HG03159 (cell line): ENCODE measurements around the gene OAF.

Source experiments
- ATAC-seq: cut with Tn5 transposase; IDR thresholded peaks from one replicate; pipeline ENCODE4 v1.9.1; 2021; ENCODE audit warnings: mild to moderate bottlenecking, moderate library complexity; ENCODE audit not compliant: unreplicated experiment

Gene OAF

DNA sequence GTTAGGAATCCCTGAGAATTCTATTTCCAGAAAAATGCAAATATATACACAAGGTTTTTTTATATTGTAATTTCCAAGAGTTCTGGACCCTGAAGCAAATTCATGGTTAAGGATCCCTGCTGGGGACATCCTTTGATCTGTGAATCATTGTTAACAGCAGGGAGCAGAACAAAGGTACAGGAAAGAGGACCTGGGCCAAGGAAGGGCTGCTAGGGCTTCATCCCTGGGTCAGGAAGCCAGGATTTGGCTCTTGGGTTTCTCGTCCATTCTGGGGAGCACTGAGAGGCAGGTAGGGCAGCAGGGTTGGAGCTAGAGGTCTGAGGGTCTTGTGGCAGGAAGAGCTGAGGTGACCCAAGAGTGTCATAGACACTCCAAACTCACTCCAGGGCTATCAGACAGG is 10.2 kb upstream of the OAF start:
- no peak for ATAC-seq

DNA sequence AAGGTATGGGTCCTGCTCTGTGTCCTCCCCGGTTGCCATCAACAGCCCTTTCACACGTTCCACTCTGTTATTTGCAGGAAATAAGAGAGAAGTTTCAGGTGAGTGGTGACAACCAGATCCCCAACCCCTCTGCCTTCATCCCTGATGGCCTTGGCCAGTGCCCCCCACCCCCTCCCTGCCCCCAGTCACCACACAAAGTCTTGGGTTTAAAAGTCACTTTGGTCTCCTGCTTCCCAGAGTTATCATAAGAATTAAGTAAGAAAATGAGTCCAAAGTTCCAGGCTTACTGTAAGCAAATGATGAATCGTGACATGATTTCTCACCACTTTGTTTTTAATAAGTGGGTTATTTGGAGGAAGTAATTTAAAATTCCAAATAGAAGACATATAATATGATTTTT is 9.2 kb upstream of the OAF start:
- no peak for ATAC-seq

DNA sequence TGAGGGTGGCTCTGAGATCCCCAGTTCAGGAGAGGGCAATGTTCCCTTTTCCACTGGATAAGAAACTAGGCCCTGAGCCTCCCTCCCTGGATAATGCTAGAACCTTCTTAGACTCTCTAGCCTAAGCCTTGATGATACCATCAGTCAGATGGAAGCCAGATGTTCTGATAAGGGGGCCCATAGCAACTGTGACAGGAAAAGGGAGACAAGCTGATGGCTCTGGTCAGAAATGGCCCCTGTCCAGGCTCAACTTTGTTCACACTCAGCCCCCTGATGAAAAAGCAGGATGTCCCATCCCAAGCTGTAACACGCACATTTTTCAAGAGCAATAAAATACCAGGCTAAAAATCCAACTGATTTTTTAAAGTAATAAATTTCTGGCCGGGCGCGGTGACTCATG is 7.2 kb upstream of the OAF start:
- no peak for ATAC-seq

DNA sequence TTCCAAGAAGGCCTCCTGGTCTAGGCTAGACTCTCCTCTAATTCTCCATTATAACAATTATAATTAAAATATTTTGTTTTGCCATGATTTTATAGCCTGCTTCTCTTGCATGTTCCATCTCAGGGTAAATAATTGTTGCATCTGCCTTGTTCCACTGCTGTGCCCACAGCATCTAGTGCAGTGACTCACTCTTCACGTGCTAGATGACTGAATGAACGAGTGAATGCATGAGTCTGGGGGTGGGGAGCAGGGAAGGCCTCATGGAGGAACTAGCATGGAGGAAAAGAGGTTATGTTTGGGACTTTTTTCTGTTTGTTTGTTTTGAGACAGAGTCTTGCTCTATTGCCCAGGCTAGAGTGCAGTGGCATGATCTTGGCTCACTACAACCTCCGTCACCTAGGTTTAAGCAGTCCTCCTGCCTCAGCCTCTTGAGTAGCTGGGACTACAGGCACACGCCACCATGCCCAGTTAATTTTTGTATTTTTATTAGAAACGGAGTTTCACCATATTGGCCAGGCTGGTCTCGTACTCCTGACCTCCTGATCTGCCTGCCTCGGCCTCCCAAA is 5.2 kb upstream of the OAF start:
- no peak for ATAC-seq

DNA sequence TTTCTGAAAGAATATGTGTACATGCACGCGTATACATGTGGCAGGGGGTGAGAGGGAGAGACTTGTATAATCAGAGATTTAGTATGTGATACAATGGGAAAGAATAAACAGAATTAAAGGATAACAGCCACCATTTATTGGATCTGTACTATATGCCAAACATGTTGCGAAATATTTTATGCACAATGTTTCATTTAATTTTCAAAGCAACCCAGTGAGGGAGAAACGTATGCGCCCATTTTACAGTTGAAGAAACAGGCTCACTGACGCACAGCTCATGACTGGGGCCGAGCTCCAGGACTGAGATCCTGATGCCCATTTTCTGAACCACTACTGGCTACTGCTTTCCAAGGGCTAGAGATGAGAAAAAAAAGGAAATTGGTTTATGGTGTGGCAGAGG is 3.3 kb upstream of the OAF start:
- no peak for ATAC-seq

DNA sequence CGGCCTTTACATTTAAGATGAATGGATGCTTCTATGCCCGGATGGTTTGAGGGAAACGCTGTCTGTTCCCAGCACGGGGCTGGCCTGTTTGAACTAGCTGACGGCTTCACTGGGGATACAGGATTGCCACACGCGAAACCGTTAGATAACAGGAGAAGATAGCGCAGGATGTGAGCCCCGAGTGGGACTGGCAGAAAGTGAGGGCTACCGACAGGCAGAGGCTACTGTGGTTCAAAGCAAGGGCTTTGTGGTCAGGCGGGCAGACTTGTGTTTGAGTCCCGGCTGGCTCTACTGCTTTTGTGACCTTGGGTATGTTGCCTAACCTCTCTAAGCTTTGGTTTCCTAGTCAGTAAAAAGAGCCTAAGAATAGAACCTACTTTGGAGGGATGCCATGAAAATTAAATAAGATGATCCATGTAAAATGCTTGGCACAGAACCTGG is 2.8 kb upstream of the OAF start:
- no peak for ATAC-seq

DNA sequence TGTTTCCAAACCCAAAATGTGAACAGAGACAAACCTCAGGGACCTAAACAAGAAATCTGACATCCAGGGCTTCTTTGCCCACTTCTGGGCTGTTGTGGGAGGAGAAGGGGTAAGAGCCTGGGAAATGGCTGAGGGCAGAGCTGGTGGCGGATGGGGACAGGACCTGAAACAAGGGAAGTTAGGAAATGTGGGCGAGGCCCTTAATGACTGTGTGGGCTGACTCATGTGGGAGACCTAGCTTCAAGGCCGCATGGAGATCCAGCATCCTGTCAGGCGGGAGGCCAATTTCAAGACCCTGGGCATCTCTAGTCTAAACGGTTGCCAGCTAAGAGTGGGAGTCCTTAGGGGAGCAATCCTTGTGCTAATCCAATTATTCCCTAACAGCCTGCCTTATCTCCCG is 2.1 kb upstream of the OAF start:
- ATAC-seq = no peak

DNA sequence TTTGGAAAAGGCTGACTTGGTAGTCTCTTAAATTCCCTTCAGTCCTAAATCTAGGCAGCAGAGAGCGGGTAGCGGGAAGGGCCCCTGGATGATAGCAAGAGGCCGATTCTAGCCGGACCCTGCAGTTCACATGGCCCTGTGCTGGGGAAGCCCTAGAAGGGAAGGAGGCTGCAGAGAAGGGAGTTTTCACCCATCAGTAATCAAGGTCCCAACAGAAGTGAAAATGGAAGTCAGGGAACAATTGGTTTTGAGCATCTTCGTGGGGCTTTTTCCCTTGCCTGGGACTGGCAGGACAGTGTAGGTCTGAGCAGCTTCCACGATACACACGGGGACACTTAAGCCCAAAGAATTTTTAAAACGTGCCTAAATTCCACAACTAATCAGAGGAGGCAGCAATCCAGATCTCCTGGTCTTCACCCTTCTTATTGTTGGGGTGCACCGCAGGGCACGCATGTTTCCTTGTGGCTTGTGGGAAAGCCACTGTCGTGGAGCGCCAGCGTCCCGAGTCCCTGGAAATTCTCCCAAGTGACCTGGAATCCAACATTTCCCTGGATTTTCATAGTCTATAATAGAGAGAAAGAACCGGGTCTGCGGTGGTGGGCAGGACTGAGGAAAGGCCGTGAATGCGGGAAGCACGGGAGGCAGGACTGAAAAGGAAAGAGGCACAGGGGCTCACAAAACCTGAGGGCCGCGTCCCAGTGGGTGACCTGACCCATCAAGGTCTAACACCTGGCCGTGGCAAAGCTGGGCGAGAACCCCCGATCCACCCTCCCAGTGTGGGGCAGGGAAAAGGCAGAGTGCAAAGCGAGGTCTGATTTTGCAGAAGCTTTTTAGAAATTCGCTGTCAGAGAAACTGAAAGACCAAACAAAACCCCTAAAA is 846 bp upstream of the OAF start:
- no peak for ATAC-seq

DNA sequence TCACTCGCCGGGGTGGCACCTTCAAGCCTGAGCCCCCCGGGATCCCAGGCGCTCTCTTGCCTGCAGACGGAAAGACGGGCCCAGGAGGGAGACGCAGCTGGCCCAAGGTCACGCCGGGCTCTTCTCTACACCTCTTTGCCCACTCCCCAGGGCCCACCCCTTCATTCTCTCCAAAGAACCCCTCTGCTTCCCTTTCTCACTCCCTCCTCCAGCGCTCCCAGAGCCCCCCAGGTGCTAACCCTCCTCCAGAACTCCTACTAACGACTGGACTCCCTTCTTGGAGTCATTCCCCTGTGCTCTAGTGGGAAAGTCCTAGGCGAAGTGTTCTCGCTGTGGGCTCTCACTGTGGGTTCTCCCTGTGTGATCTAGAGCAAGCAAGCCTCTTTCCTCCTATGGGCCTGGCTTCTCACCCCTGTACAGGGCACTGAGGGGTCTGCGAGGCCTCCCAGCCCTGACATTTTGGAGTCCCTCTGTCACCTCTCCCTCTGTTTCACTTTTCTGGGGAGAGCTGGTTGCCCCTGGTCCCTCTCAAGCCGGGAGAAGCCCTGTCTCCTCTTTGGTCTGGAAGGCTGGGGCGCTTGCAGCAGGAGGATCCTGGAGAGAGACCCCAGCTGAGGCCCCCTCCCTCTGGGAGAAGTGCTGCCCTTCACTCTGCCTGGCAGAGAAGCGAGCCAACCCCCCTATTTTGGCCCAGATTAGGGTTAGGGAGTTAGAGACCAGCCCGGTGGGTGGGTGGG is 858 bp downstream of the OAF start:
- peak; percentile 2 for ATAC-seq

DNA sequence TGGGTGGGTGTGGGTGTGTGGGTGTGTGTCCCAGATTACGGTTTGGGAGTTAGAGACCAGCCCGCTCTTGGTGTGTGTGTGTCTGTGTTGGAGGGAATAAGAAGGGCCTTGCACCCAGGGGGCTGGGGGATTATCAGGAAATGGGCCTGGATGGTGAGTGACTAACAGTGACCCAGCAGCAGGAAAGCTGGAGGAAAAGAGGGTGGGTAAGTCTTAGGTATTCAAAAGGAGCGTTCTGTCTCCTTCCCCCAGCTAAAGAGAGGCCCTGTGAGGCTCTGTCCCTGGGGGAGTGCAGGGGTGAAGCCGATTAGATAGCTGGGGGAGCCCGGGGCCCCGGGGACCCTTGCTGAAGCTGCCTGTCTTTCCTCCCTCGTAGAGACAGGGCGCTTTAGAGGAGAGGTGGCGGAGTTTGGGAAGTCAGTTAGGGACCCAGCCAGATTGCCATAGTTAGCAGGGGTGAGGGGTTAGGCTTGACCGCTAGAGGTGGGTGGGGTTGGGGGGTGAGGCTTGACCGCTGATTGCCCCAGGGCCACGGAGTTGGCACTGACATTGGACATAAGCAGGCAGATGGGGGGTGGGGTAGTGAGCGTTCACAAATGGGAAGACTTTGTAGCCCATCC is 1.5 kb downstream of the OAF start:
- no peak for ATAC-seq

DNA sequence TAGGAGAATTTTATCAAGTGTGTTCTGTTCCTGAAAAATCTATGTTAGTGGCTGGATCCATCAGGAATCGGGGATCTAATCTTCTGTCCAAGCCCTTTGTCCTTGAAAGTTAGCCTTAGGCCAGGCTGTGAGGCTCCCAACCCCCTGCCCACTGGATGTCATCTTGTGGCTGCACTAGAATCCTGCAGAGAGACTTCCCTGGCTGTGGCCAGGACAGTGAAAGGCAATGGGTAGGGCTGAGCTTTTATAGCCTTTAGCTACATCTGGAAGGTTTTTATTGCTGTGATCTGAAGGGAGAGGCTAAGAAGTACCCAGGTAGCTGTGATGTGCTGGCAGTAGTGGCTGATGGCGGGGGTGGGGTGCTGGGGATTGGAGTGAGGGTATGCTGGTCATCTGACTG is 2.1 kb downstream of the OAF start:
- no peak for ATAC-seq

DNA sequence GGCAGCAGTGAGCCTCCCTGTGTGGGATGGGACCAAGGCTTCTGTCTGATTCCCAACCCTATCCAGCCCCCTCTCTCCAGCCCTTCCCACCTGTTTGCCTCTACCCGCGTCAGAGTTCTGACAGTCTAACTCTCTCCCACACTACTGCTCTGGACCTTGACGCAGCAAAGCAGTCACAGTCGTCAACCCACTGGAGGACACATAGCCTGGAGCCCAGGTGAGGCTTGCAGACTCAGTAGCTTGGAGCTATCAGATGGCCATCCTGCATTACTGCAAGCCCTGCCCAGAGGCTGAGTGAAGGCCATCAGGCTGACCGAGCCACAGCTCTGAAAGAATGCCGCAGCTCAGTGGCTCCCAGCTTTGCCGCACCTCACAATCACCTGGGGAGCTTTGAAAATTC is 3.7 kb downstream of the OAF start:
- no peak for ATAC-seq

DNA sequence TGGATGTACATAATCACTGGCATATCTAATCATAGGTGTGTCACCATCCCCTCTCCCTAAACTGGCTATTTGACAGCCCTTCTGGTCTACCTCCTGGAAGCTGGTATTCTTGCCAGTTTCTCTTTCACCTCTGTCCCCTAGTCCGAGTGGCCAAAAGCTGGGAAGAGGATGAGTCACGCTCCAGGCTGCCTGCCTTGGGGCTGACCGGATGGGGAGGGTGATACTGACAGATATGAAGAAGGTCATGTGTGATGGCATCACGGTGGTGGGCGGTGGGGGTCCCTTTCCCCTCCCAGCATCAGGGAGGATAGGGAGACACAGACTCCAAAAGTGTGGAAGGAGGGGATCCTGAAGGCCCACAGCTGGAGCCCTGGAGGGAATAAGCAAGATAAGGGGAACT is 4.8 kb downstream of the OAF start:
- no peak for ATAC-seq

DNA sequence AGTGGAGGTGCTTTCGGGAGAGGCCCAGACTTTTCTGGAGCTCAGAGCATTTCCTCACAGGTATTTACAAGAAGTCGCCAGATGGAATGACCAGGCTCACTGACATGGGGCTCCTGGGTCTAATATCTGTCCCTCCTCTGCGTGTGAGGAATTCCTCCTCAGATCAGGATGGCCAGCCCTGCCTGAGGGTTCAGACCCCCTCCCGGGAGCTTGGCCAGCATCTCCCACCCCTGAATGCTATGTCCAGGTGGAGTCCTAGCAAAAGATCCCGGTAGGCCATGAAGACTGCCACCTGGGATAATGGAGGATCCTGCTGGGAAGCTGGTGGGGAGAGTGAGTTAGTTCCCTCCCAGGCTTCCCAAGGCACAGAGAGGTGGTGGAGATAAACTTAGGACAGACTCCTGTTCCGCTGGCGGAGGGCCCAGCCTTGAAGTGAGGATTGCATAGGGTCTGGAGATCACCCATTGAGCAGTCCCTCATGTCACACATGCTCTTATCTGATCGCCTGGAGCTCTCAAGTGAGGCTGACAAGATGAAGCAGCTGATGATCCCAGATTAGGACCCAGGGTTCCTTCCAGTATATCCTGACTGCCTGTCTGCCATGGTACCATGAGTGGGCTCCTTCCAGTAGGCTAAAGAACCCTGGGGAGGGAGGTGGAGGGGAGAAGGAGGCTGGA is 5.7 kb downstream of the OAF start:
- no peak for ATAC-seq

DNA sequence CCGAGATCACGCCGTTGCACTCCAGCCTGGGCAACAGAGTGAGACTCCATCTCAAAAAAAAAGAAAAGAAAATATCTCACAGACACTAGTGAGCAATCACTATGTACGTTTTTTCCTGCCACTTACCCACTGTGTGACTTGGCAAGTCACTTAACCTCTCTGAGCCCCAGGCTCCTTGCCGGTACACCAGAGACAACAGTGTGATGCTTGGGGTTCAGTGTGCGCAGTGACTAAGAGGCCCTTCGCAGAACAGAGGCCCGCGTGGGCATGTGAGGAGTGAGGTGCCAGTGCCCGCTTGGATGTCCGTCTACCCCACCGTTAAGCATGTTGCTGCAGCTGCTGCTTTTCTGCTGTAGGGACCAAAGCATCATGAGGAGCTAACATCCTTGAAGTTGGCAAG is 6.7 kb downstream of the OAF start:
- ATAC-seq = no peak

DNA sequence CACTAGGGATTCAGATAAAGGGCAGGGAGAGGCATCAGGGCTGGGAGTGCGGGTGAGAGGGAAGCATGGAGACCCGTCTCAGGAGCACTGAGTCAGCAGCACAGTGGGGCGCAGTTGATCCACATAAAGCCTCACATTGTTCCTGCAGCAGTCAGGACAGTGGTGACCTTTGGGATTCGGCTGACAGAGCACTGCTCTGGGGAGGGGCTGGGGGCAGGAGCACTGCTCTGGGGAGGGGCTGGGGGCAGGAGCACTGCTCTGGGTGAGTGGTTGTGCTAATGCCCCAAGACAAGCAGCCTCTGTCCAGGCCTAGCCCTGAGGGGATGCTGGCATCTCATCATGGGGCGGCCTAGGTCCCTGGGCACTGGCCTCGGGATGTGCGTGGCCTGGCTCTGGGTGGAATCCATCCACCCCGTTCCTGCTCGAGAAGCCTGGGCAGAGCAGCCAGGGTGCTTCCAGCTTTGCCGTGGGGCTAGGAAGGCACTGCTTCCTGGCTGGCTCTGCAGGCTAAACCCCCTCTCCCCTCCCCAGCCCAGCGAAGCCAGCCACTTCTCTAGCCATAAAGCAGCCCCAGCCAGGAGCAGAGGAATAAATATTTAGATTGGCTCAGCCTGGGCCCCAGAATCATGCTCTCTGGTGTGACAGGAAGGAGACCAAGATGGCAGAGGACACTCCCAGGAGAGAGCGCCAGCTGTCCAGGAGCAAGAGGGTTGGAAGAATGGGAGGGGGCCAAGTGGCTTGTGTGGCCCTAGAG is 7.3 kb downstream of the OAF start:
- ATAC-seq = no peak

DNA sequence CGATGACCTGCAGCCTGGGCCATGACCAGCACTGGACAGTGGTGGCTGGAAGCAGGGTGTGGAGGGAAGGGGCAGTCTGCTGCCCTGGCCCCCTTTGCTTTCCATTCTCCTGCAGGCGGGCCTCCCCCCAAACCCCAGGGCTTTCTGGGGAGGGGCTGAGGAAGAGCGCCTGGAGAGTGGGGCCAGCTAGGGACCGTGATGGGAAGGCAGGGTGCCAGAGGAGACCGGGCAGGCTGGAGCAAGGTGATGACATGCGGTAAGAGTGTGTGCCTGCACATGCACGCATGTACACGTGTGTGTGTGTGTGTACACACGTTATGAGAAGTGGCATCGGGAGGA is 7.8 kb downstream of the OAF start:
- no peak for ATAC-seq

DNA sequence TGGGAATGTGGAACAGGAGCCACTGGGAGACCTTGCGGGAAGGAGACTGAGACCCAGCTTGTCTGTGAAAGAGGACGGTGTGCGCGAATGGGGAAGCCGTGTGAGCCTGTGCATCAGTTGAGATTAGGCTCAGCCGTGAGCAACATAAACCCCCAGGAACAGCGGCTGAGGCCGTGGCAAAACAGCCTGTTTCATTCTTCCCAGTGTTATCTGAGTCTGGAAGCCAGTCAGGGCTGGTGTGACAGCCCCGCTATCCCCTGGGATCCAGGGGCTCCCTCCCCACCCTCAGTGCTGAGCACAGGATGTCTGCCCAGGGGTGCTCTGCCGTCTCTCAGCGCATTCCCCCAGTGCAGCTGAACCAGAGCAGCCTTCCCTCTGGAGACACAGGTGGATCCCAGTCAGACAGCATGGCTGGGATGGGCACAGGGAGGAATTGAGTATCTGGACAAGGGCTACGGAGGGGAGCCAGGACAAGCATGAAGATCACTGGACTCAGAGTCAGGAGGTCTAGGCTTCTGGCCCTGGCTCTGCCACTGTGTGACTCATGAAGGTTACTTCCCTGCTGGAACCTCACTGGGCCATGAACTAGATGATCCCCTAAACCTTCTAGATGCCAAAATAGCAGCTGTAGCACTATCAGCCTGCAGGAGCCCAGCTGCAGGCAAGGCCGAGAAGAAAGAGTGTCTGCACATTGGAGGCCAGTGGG is 8.6 kb downstream of the OAF start:
- no peak for ATAC-seq

DNA sequence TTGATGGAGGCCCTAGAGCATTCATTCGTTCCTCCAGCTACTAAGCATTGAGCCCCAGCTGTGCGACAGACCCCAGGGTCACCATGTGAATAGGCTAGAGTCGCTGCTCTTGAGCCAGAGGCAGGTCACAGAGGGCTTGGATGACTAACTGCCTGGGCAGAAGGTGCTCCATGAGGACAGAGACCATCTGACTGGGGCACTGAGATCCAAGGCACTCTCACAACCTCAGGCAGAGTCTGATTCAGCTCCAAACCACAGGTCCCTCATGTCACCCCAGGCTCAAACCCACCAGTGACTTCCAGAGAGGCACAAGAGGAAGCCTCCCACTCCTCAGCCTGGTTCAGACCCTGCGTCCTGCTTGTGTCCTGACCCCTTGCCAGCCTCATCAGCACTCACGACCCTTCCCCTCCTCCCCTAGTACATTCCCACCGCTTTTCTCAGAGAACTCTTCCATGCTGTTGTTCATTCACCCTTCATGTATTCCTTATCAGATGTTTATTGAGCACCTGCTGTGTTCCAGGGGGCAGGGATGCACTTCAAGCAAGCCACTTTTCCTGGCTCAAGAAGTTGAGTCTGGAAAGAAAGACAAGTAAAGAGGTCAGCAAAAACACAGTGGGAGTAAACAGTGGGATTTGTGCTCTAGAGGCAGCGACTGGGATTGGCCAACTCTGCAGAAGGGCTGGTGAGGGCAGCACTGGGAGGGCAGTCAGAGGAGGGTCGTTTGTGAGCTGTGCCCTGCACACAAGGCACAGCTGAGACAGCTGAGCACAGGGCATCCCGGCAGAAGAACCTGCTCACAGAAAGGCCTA is 9.3 kb downstream of the OAF start:
- ATAC-seq = no peak
